Right atrium auricular region (tissue), 2 donors: ENCODE measurements around the gene MRPL1. TPM values are rescaled to one million over a fixed set of nuclear protein-coding genes. Genes with fewer than 3 reads are reported as not detected.
"Not testable (repeated sequence)": the region's sequence is repeated elsewhere in the genome, so short reads cannot be mapped to it uniquely, and the experiment has no call there.

Source experiments
- DNase-seq: peaks from one replicate; pipeline ENCODE4 v3.0.0-alpha.2; 2019; ENCODE audit warnings: low spot score
- H3K27ac ChIP-seq, 2 donors: fragments of 200-600 bp; sonication (generic); 1 replicate in 1 of 2; 2 replicates in 1 of 2; pipeline ENCODE4 v1.5.1; 2016 to 2019
- H3K27me3 ChIP-seq, 2 donors: fragments of 200-600 bp; sonication (generic); one replicate each; pipeline versions ENCODE4 v1.5.1 to v1.6.0; 2017 to 2019
- H3K36me3 ChIP-seq: fragments of 200-600 bp; sonication (generic); one replicate; pipeline ENCODE4 v1.5.1; 2016
- H3K4me1 ChIP-seq, 2 donors: fragments of 200-600 bp; sonication (generic); one replicate each; pipeline versions ENCODE4 v1.5.1 to v1.6.0; 2017 to 2019
- H3K4me3 ChIP-seq, 2 donors: fragments of 200-600 bp; sonication (generic); 1 replicate in 1 of 2; 2 replicates in 1 of 2; pipeline ENCODE4 v1.5.1; 2017 to 2019; ENCODE audit warnings: mild to moderate bottlenecking in 1 of 2, moderate library complexity in 1 of 2
- H3K9me3 ChIP-seq, 2 donors: fragments of 200-600 bp; sonication (generic); one replicate each; pipeline ENCODE4 v1.5.1; 2019
- CTCF ChIP-seq, 2 donors: fragments of 200-600 bp; sonication (generic); IDR thresholded peaks; one replicate each; pipeline ENCODE4 v1.5.1; 2019; ENCODE audit warnings: antibody characterized with exemption in 2 of 2
- total RNA-seq, 2 donors: library from RNA; depleted of rRNA; stranded (reverse); fragments of >200 nt; gene quantifications; one replicate each; pipeline ENCODE4 v1.1.0, GENCODE V29; 2016

Gene MRPL1
- total RNA-seq, 2 donors from 2014 or later, result 17.4 to 32.0 TPM

- no peak overlapping the region for H3K27ac ChIP-seq
- H3K4me3 ChIP-seq, result no peak overlapping the region
- no peak for TF ChIP-seq CTCF (IDR thresholded peaks at IDR 0.05)
- no peaks in the 10 kb centered on the region for H3K4me1 ChIP-seq
- no peak for DNase-seq
- no peaks in the 10 kb centered on the region for H3K27me3 ChIP-seq
- H3K36me3 ChIP-seq, result peaks cover 7% of the 10 kb centered on the region
- H3K9me3 ChIP-seq, result no peaks in the 10 kb centered on the region
Observed at GRCh38 chr4:77958897-77959296, 96.3 kb downstream of the MRPL1 start.

GRCh38 chr4:77959566-77960338, 97.1 kb downstream of the MRPL1 start:
- H3K4me1 ChIP-seq, result no peaks in the 10 kb centered on the region
- no peaks in the 10 kb centered on the region for H3K27me3 ChIP-seq
- no peak overlapping the region for H3K4me3 ChIP-seq
- TF ChIP-seq CTCF (IDR thresholded peaks at IDR 0.05), result peak; percentile 39 to 74
- no peaks in the 10 kb centered on the region for H3K9me3 ChIP-seq
- DNase-seq, result no peak
- H3K27ac ChIP-seq, result no peak overlapping the region
- peaks cover 5% of the 10 kb centered on the region for H3K36me3 ChIP-seq

GRCh38 chr4:77960367-77960766, 97.7 kb downstream of the MRPL1 start:
- no peaks in the 10 kb centered on the region for H3K4me1 ChIP-seq
- TF ChIP-seq CTCF (IDR thresholded peaks at IDR 0.05), result no peak
- H3K4me3 ChIP-seq, result no peak overlapping the region
- H3K9me3 ChIP-seq, result no peaks in the 10 kb centered on the region
- no peaks in the 10 kb centered on the region for H3K27me3 ChIP-seq
- H3K36me3 ChIP-seq, result no peaks in the 10 kb centered on the region
- no peak for DNase-seq
- no peak overlapping the region for H3K27ac ChIP-seq

- no peak overlapping the region for H3K27ac ChIP-seq
- no peak for DNase-seq
- H3K36me3 ChIP-seq, result no peaks in the 10 kb centered on the region
- H3K27me3 ChIP-seq, result no peaks in the 10 kb centered on the region
- no peak overlapping the region for H3K4me3 ChIP-seq
- peaks cover 0 to under 1% of the 10 kb centered on the region in 2 donors for H3K9me3 ChIP-seq
- no peaks in the 10 kb centered on the region for H3K4me1 ChIP-seq
- TF ChIP-seq CTCF (IDR thresholded peaks at IDR 0.05), result no peak
Observed at GRCh38 chr4:77963004-77963403, 100.4 kb downstream of the MRPL1 start.

GRCh38 chr4:77973657-77974056, 111.0 kb downstream of the MRPL1 start:
- not testable (repeated sequence) for H3K4me1 ChIP-seq, DNase-seq, H3K27me3 ChIP-seq, H3K9me3 ChIP-seq, H3K4me3 ChIP-seq, H3K27ac ChIP-seq, H3K36me3 ChIP-seq

GRCh38 chr4:77982900-77983540, 120.4 kb downstream of the MRPL1 start:
- H3K27ac ChIP-seq, H3K4me3 ChIP-seq, H3K4me1 ChIP-seq, H3K27me3 ChIP-seq, H3K9me3 ChIP-seq, H3K36me3 ChIP-seq, DNase-seq: not testable (repeated sequence)

GRCh38 chr4:77983612-77984311, 121.1 kb downstream of the MRPL1 start:
- H3K36me3 ChIP-seq, H3K27ac ChIP-seq, H3K27me3 ChIP-seq, H3K4me1 ChIP-seq, H3K4me3 ChIP-seq, H3K9me3 ChIP-seq, DNase-seq: not testable (repeated sequence)
